GM21390 (cell line): ENCODE measurements around the gene LGR4.
A peak's percentile ranks its signal among the peaks of the same experiment; 100 is the strongest.

Experiments
- ATAC-seq: cut with Tn5 transposase; IDR thresholded peaks from one replicate; pipeline ENCODE4 v1.9.1; 2021; ENCODE audit not compliant: unreplicated experiment

The LGR4 gene

DNA sequence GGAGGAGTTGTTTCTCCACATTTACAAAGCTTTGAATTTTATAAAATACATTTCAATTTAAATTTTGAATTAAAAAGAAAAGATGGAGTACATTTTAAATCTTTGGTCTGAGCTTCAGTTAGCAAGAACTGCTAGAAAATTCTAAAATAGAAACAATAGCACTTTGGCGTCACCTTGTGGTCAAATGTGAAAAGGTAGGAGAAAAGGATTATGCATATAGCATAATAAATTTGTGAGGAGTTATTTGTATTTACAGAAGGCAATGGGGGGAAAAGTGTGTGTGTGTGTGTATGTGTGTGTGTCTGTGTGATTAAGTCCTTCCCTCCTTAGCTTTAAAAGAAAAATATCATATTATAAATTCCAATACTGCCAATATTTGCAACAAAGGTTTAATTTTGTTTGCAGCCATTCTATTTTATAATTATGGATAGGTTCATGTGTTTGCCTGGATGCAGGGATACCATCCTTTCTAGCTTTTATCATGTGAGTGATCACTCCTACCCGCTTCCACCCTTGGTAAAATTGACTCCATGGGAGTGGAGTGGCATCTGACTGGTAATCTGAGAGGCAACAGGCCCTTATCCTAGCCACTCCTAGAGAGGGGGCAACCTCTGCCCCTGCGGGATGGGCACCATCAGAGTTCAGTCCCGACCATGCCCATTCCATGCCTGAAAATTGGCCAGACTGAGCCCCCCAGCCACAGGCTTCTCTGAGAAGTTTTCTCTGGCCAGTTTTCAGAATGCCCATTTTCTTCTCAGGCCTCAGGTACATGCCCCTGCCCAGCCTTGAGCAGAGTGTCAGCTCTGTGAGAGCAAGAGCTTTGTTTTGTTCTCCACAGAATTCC, 13.6 kb upstream of the LGR4 start:
- peak; percentile 54 for ATAC-seq

DNA sequence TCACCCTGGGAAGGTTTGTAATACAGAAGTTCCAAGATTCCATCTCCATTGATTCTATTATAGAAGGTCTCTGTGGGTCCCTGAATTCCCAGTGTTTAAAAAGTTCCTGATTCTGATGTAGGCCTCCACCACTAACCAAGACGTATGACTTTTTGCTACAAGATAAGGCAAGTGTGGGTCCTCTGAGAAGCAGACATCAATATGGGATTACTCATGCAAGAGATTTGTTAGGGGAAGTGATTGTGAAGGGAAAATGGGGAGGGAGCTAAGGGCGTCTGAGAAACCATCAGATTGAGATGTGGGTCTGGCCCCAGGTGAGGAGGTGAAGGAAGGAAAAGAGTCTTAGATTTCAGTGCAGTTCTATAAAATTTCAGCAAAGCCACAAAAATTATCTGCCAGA, 10.2 kb upstream of the LGR4 start:
- no peak for ATAC-seq

DNA sequence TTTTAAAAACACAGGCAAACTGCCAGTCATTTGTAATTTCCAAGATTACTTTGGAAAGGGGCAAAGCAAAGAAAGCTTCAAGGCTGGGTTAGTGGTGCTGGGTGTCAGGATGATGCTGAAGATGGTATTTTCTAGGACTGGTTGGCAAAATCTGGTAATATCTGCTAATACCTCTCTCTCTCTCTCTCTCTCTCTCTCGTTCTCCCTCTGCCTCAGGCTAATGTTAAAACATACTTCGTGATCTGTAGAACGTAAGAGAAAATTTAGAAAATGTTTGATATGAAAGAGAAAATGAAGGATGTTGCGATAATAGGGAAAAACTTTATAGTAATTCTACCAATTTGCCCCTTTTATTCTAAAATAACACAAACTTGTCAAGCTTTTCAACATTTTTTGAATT, 9.4 kb upstream of the LGR4 start:
- ATAC-seq: no peak

DNA sequence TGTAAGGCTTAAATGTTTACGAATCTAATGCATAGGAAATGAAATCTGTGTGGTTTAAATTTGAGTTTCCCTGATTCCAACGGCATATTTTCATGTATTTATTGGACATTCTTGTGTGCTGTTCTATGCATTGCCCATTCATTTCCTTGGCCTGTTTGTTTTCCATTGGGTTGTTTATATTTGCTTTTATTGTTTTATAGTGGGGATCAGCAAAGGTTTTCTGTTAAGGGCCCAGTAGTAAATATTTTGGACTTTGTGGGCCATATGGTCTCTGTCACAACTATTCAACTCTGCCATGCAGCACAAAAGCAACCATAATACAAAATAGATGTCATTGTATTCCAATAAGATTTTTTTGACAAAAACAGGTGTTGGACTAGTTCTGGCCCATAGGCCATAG, 5.2 kb upstream of the LGR4 start:
- no peak for ATAC-seq

DNA sequence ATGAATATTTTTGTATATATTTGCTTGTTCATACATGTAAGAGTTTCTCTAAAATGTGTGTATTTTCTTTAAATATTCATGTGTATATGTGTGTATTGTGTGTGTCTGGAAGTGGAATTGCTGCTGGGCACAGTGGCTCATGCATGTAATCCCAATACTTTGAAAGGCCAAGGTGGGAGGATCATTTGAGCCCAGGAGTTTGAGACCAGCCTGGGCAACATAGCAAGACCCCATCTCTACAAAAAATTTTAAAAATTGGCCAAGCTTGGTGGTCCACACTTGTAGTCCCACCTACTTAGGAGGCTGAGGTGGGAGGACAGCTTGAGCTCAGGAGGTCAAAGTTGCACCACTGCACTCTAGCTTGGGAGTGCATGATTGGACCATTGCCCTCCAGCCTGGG, 4.7 kb upstream of the LGR4 start:
- ATAC-seq: no peak

DNA sequence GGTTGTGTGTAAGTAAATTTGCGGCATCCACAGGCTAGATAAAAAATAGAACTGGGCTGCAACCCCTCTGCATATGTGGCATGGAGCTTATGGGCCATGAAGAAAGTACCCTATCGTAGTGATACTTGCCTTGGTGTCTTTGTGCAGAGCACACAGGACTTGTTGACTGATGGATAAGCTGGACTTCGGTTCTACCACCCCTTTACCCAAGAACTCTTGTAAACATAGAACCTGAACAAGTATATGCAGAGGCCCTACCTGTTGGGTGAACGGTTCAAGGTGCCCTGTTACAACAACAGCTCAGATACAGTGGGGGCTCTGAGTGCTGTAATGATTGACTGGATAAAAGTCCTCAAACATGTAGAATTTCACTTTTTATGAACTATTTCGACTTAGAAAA, 3.0 kb upstream of the LGR4 start:
- ATAC-seq: no peak

DNA sequence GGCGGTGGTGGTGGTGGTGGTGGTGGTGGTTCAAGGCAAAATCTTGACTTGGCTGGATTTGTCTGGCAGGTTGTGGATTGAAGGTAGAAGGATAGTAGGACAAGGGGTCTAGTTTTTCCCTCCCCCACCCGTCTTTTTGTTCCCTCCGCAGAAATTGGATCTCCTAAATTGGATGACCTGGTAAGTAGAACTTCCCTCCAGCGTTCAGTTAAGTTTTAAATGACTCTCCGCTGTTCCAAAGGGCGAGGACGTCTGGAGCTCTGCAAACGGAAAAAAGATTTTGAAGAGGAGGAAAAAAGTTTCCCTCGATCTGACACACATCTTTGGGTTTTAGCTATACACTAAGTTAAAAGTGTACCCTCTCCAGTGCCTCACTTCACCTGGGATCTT, 422 bp upstream of the LGR4 start:
- no peak for ATAC-seq

DNA sequence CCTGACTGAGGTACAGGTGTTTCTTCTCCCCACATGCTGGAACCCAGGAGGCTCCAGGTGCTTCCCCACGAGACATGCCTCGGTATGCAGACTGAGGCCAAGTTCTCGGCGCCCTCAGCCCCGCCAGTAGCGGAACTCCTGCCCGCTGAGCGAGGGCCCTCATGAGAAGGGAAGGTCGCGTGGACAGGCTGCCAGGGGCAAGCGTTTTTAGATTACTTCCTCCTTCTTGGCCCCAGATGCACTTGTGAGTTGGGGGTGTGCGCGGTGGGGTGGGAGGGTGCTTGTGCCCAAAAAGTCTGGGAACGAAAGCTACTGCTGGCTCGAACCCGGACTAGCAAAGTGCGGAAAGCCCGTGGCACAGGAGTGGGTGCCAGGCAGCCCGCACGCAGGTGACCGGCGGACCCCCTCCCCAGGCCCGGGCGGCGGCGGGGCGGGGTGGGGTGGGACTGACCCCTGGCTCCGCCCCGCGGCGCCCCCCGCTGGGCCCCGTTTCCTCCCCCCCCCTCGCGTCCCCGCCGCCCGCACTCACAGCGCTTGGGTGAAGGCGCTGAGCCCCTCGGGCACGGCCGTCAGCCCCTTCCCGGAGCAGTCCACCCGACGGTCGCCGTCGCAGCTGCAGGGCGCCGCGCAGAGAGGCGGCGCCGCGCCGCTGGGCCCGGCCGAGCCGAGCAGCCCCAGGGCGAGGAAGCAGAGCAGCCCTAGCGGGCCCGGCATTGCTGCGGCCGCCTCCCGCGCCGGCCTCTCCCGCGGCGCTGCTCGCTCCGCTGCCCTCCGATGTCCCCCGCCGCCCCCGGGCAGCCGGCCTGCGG, 797 bp downstream of the LGR4 start:
- peak; percentile 45 for ATAC-seq

DNA sequence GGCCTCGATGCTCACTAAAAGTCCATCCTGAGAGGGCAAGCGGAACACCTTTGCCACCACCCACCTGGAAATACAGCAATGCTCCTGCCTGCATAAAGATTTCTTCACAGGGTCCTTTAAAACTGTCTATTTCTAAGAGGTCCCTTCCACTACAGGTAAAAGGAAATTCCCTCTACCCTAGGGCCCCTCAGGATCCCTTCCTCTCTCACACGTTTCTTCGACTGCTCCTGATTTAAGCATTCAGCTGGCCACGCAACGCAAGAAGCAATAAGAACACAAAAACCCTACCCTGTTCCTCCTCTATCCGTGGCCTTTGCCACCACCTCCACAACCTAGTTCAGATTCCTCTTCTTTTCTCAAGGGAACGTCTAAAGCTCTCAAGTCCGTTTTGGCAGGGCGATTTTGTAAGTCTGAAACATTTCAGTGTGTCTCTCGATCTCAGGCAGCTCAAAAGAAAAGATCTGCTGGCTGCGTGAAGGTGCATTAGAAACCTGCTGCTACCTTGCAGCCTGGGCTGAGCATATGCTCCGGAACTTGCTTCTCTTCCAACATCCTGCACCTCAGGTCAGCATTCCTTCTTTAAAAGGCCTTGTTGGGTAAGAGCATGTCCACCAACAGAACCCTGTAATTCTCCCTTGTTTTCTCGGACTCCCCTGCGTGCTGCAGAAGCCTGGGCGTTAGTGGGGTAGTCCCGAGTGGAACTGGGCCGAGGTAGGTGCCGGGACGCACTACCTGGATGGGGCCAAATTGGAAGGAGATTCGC, 1.6 kb downstream of the LGR4 start:
- ATAC-seq: no peak

DNA sequence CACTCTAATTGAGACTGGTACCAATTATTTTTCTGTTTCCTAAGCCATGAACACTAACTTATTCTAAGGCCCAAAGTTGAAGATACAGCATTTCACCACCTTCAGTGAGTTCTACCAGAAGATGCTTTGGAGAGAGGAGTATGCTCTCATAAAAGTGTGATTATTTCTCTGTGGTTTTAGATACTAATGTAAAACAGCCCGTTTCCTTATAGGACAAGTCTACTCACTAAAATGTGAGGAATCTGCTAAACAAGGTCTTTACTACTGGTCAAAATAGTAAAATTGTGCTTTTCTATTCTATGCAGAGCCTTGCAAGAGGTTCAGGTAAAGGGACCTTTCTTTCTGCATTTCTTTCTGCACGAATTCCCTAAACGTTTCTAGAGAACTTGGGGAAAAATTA, 2.4 kb downstream of the LGR4 start:
- ATAC-seq: no peak

DNA sequence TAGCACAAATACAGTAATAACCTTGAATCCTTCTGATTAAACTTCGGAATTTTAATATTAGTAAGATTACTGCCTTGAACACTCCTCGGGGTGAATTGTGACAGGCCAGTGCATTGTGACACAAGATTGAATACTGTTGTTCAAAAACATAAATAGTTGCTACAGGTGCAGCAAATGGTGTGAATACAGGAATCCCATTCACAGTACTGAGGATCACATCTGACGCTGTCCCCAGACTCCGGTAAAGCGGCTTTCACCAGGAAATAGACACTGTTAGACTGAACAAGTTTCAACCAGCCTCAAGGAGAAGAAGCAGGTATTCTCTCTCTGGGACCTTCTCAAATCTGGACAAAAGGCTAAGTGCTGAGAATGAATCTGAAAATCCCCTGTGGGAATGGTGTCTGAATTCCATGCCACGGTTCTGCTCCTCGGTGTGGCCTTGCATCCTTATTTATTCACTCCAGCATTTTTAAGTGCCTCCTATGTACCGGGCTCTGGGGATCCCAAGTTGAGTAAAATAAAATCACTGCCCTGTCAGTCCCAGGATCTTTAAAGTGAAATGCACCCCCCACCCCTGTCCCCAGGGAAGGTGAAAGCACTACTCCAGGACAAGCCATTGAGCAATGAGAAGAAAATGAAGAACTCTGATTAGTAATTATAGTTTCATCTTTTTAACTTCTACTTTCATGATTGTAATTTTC, 3.4 kb downstream of the LGR4 start:
- no peak for ATAC-seq

DNA sequence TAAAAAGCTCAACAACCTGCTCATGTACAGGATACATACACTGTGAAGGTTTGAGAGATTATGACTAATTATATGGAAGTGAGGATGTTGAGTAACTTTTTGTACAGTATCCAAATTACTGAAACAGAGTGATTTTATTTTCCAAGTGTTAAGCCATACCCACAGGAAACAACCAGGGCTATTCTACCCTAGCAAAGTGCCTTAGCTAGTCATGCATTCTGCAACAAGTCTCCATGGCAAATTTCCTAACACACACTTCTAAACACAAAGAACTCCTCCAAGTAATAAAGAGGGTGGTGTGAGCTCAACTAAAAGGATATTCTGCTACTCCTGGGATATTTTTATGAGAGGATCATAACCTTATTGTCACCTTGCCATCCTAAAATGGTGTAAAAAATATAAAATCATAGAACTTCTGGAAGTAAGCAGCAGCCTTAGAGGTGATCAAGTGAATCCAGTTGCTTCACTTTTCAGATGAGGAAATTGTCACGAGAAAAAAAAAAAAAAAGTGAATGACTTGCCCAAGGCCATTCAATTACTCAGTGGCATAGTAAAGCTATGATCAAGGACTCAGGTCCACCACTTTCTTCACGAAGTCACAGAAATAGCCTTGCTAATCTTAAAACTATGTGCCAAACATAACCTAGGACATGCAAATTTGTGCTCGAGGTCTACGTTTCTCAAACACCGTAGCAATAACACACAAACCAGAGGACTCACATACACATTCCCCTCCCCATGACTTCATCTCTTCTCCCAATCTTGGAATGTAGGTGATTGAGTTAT, 4.2 kb downstream of the LGR4 start:
- no peak for ATAC-seq

DNA sequence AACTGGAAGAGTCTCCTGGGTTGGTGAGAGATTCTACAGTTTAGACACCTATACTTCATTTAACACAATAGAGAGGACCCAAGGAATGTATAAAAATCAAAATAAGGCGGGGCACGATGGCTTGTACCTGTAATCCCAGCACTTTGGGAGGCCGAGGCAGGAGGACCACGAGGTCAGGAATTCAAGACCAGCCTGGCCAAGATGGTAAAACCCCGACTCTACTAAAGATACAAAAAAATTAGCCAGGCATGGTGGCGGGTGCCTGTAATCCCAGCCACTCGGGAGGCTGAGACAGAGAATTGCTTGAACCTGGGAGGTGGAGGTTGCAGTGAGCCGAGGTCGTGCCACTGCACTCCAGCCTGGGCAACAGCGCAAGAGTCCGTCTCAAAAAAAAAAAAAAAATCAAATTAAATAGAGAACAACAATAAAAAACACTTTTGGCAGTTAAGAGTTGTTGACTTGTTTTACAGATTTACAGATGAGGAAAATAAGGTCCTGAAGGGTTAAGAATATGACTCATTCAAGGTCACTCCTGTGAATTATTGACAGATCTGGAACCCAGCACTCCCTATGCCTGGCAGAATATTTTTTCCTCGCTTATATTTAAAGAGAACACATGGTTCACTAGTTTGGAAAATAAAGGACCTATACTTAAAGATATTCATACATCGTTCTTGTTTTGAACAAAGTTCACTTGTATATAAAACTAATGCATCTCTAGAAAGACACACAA, 5.2 kb downstream of the LGR4 start:
- no peak for ATAC-seq

DNA sequence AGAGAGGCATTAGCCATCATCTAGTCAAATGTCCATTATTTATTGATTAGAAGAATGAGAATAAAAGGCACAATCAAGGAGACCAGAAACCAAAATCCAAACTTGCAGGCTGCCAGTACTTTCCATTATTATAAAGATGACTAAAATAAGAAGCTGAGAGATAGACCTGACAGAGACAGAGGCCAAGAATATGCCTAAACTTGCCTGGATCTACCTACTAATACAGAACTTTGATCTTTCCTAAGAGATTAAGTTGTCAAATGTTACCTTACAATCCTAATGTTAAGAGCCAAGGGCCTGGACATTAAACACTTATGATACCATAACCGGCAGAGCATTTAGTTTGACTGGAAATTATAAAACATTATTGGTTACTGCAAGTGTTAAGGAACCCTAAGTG, 6.2 kb downstream of the LGR4 start:
- ATAC-seq: no peak

DNA sequence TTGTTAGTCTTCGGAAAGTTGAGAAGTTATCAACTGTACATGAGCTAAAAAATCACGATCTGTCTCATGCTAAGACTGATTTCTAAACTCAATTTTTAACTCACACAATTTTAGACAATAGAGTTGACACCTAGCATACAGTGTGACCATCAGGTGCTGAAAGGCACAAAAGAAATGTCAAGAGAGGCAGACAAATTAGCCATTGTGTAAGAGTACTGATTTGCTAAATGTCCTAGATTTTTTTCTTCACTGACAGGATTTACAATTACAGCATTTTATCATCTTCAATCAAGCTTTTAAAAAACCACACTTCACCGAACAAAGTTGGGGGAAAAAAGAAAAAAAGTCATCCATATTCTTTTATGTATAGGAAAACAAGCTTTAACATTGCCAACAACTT, 7.0 kb downstream of the LGR4 start:
- ATAC-seq: no peak

DNA sequence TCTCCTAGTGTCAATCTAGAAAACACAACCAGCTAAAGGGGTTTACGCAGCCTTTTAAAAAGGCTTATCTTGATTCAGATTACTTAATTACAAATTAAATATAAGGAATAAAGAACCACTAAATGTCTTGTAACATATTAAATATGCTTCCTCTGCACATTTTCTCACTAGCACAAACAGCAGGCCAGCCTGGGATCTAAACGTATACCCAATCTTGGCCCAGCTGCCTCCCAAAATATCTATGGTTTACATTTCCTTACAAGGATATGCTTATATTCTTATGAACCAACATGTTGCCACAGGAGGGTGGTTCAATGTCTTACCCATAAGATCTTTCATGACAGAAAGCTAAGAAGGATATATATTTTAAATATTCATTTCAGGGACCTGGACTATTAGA, 7.7 kb downstream of the LGR4 start:
- no peak for ATAC-seq

DNA sequence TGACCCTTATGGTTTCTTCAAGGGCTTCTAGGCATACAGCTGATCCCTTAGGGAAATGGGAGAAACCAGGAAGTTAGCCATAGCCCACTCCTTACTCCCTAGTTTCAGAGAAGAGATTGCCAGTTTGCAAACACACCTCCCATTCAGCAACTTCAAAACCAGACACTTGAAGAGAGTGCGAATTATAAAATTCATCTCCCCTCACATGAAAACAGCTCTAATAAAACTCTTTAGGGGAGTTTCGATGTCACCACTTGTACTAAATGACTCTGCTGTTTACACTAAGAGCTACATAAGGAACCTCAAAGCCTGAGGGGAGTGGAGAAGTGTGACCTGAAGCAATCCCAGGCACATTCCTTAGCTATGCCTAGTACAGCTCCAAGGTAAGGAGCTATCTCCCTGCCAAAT, 8.3 kb downstream of the LGR4 start:
- no peak for ATAC-seq

DNA sequence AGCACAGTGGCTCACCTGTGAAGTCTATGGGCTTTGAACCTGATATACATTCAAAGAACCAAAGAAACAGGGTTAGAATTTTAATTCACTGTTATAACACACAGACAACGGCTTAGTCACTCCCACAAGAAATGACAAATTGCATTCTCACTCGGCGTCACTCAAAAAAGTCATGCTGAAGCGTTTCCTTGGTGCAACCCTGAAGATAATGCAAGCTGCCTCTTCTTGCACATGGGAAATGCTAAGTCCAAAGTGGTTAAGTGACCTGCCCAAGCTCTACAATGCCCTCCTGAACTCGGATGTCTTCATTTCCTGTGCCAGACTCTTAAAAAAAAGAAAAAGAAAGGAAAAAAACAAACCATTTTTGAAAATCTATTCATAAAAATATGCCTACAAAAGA, 10.0 kb downstream of the LGR4 start:
- ATAC-seq: no peak

DNA sequence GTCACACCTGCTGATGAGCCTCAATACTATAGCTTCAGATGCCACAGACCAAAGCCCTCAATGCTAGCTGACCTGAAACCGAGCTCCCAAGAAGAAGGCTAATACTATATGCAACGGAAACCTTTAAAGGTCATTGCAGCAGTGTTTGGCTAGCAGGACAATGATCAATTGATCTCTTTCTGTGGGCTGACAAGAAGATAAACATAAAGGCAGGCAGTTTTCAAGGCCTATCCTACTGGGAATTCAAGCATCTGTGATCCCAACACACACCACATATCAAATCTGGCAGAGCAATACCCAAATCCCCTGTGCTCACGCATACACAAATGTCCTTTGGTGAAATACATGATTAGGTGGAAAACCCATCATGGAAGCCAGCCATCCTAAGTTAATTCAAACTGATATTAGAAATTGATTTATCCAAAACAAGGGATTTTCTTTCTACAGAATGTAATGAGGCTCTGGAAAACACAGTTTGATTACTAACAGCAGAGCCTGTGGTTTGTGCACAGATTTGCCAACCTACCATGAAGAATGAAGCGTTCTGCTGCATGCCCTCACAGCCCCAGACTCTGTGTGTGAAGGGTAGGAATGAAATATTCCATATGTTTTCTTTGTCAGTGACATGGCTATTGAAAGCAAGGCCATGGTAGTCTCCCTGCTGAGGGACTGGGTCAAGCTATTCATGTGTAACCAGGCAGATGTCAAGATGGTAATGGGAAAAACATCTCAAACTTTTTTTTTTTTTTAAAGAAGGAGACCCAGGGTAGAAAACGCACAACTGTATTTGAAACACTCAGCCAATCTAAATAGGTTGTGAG, 12.2 kb downstream of the LGR4 start:
- ATAC-seq: no peak
